Measurements from ENCODE around the gene NOS1AP.

Gene NOS1AP

GRCh38 chr1:162405800-162406199 is 336.3 kb downstream of the NOS1AP start:
- Histone ChIP-seq H3K4me1 (ENCODE audit: low read length) (peaks cover 26% of the 10 kb centered on the region), H3K36me3 (replicated peaks; ENCODE audit: insufficient read depth, low read length) (no peaks in the 10 kb centered on the region), H3K9ac (ENCODE audit: low read length) (no peak overlapping the region), H2AFZ (ENCODE audit: low read length) (no peak overlapping the region), H3K27me3 (replicated peaks; ENCODE audit: insufficient read depth, low read length) (no peaks in the 10 kb centered on the region), H3K9me2 (replicated peaks; ENCODE audit: insufficient read depth, low read length) (no peaks in the 10 kb centered on the region), H3K4me3 (ENCODE audit: low read length) (no peak overlapping the region), H3K27ac (ENCODE audit: low read length) (no peak overlapping the region), H4K20me1 (ENCODE audit: insufficient read depth, low read length) (no peaks in the 10 kb centered on the region), H3K4me2 (ENCODE audit: low read depth, low read length) (no peak overlapping the region), H3K79me2 (ENCODE audit: low read length) (no peaks in the 10 kb centered on the region), H3K9me3 (replicated peaks; ENCODE audit: insufficient read depth, low read length) (no peaks in the 10 kb centered on the region), H3F3A (ENCODE audit: insufficient read depth, low read length) (peaks cover 11% of the 10 kb centered on the region)
- TF ChIP-seq EZH2phosphoT487 (IDR thresholded peaks at IDR 0.05; ENCODE audit: low read length) (no peak), CTCF (IDR thresholded peaks at IDR 0.05; ENCODE audit: low read length) (no peak), EZH2 (optimal IDR thresholded peaks at IDR 0.05; ENCODE audit: low read depth, low read length) (no peak)
- DNase-seq: no peak

GRCh38 chr1:162406811-162407210 is 337.3 kb downstream of the NOS1AP start:
- H3K4me2 ChIP-seq (ENCODE audit: low read depth, low read length): peak overlapping the region; percentile 52
- peak overlapping the region; percentile 37 for H2AFZ ChIP-seq (ENCODE audit: low read length)

GRCh38 chr1:162407539-162407938 is 338.0 kb downstream of the NOS1AP start:
- H3K27ac ChIP-seq (ENCODE audit: low read length): peak overlapping the region; percentile 63
- H3K9me3 ChIP-seq (replicated peaks; ENCODE audit: insufficient read depth, low read length): no peaks in the 10 kb centered on the region
- H3K4me3 ChIP-seq (ENCODE audit: low read length): 0 out of 2 replicates have a peak overlapping the region, but pooled peaks have one; percentile 3
- H3K9ac ChIP-seq (ENCODE audit: low read length): peak overlapping the region; percentile 6; the same call in 1 of the 2 replicates
- no peaks in the 10 kb centered on the region for H3K36me3 ChIP-seq (replicated peaks; ENCODE audit: insufficient read depth, low read length)
- no peaks in the 10 kb centered on the region for H3K27me3 ChIP-seq (replicated peaks; ENCODE audit: insufficient read depth, low read length)
- peak; percentile 64 for DNase-seq
- H4K20me1 ChIP-seq (ENCODE audit: insufficient read depth, low read length): no peaks in the 10 kb centered on the region
- TF ChIP-seq EZH2 (optimal IDR thresholded peaks at IDR 0.05; ENCODE audit: low read depth, low read length) (no peak), EZH2phosphoT487 (IDR thresholded peaks at IDR 0.05; ENCODE audit: low read length) (no peak), CTCF (IDR thresholded peaks at IDR 0.05; ENCODE audit: low read length) (no peak)
- peaks cover 26% of the 10 kb centered on the region for H3K4me1 ChIP-seq (ENCODE audit: low read length)
- H3K79me2 ChIP-seq (ENCODE audit: low read length): no peaks in the 10 kb centered on the region
- H3K9me2 ChIP-seq (replicated peaks; ENCODE audit: insufficient read depth, low read length): no peaks in the 10 kb centered on the region
- peak overlapping the region; percentile 52 for H3K4me2 ChIP-seq (ENCODE audit: low read depth, low read length)
- H2AFZ ChIP-seq (ENCODE audit: low read length): peak overlapping the region; percentile 37
- H3F3A ChIP-seq (ENCODE audit: insufficient read depth, low read length): peaks cover 11% of the 10 kb centered on the region

More at GRCh38 chr1:162406811-162407210, 337.3 kb downstream of the NOS1AP start:
- Histone ChIP-seq H3K36me3 (replicated peaks; ENCODE audit: insufficient read depth, low read length) (no peaks in the 10 kb centered on the region), H3K79me2 (ENCODE audit: low read length) (no peaks in the 10 kb centered on the region), H4K20me1 (ENCODE audit: insufficient read depth, low read length) (no peaks in the 10 kb centered on the region), H3K9ac (ENCODE audit: low read length) (peak overlapping the region; percentile 6; the same call in 1 of the 2 replicates), H3F3A (ENCODE audit: insufficient read depth, low read length) (peaks cover 11% of the 10 kb centered on the region), H3K27me3 (replicated peaks; ENCODE audit: insufficient read depth, low read length) (no peaks in the 10 kb centered on the region), H3K9me3 (replicated peaks; ENCODE audit: insufficient read depth, low read length) (no peaks in the 10 kb centered on the region), H3K4me1 (ENCODE audit: low read length) (peaks cover 26% of the 10 kb centered on the region), H3K4me3 (ENCODE audit: low read length) (0 out of 2 replicates have a peak overlapping the region, but pooled peaks have one; percentile 3), H3K27ac (ENCODE audit: low read length) (peak overlapping the region; percentile 63), H3K9me2 (replicated peaks; ENCODE audit: insufficient read depth, low read length) (no peaks in the 10 kb centered on the region)
- TF ChIP-seq EZH2phosphoT487 (IDR thresholded peaks at IDR 0.05; ENCODE audit: low read length): no peak
- TF ChIP-seq EZH2 (optimal IDR thresholded peaks at IDR 0.05; ENCODE audit: low read depth, low read length): no peak
- no peak for TF ChIP-seq CTCF (IDR thresholded peaks at IDR 0.05; ENCODE audit: low read length)
- DNase-seq: peak; percentile 78
